ENCODE data around the gene RNU7-1.
A peak's percentile ranks its signal among the peaks of the same experiment; 100 is the strongest.

DNA sequence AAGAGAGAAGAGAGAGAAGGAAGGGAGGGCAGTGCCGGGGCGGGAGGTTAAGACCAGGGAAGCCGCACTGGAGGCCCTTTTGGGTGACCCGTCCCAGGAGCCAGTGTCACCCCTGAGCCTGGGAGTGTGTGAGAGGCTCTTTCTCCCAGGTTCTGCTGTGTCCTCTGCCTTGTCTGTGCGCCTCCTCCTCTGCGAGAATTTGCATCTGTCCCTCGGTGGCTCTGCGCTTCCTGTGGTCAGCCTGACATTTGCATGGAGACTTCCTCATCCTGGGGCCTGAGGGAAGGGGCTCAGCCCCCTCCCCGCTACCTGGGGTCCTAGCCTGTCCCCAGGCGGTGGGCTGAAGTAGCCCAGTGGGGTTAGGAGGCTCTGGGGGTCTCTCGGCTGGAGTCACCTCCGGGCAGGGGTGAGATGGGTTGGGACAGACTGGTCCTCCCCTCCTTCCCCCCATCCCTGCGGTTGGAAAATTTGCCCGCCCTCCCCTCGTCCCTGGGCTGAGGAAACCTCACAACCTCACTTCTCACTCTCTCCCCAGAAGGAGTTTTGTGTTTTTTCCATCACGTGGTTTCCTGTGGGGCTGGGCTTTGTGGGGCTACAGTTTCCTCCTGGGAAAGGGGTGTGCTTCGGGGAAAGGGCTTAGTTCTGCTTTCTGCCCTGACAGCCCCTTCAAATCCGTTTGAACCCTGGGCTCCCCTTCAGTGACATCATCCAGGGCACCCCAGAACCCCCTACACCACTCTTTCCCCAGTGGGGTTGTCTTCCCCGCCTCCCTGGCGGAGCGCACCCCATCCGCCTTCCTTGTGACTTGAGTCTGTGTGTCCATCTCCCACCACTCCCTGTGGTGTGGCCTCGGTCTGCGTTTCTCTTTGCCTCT is 10.1 kb downstream of the RNU7-1 start:
- TF ChIP-seq POLR2AphosphoS5 (IDR thresholded peaks at IDR 0.05) (peak in 1 of 2 donors; percentile 23), POLR2A (IDR thresholded peaks at IDR 0.05) (peak in 1 of 4 donors; percentile 80)

Data from upper lobe of left lung (tissue), 4 donors.